HEK293 (cell line): ENCODE results near the gene D2HGDH.

ENCODE experiments used
- CTCF ChIA-PET: fragments of 350-600 bp; formaldehyde crosslinking; extraction: SDS; loops from one replicate; lab custom pipeline; 2021; ENCODE audit warnings: antibody characterized with exemption; lab: Yijun Ruan, JAX
- POLR2A ChIA-PET: fragments of 300-600 bp; formaldehyde crosslinking; extraction: SDS; loops from one replicate; lab custom pipeline; 2020; ENCODE audit warnings: antibody characterized with exemption, inconsistent platforms; lab: Yijun Ruan, JAX
- H3K27ac ChIP-seq: fragments of 200-500 bp; sonication (Bioruptor generic); 2 replicates; pipeline ENCODE4 v1.5.1; 2014; ENCODE audit warnings: low read depth, low read length, control low read depth, inconsistent platforms; ENCODE audit errors: extremely low read depth
- H3K36me3 ChIP-seq, 2 experiments: fragments of 200-500 bp in 1 of 2; sonication (Bioruptor generic) in 1 of 2; 1 replicate in 1 of 2; 2 replicates in 1 of 2; pipeline ENCODE4 v1.5.1; 2014 to 2017; ENCODE audit warnings: inconsistent platforms in 2 of 2, low read length in 2 of 2; ENCODE audit not compliant: control insufficient read depth in 2 of 2, insufficient read depth in 1 of 2
- H3K4me1 ChIP-seq: fragments of 200-500 bp; sonication (Bioruptor generic); 2 replicates; pipeline ENCODE4 v1.5.1; 2014; ENCODE audit warnings: mild to moderate bottlenecking, low read length, inconsistent platforms; ENCODE audit not compliant: control insufficient read depth, insufficient read depth
- H3K4me3 ChIP-seq: 2 replicates; pipeline ENCODE4 v1.5.1; 2011; ENCODE audit warnings: low read depth, mild to moderate bottlenecking, control low read depth, low read length, moderate library complexity
- H3K9me3 ChIP-seq: fragments of 200-500 bp; sonication (Bioruptor generic); 2 replicates; pipeline ENCODE4 v1.5.1; 2014; ENCODE audit warnings: low read depth, low read length, inconsistent platforms; ENCODE audit not compliant: control insufficient read depth, insufficient read depth
- GLIS1 ChIP-seq: fragments of 450-650 bp; formaldehyde crosslinking; IDR thresholded peaks from 2 replicates; pipeline ENCODE4 v1.5.1; 2016; ENCODE audit warnings: missing biosample characterization, missing genetic modification characterization
- RBAK ChIP-seq: fragments of 450-650 bp; formaldehyde crosslinking; IDR thresholded peaks from 2 replicates; pipeline ENCODE4 v1.5.1; 2016; ENCODE audit warnings: missing biosample characterization, missing genetic modification characterization
- SETDB1 ChIP-seq: IDR thresholded peaks from one replicate; pipeline ENCODE4 v1.6.1; 2017; ENCODE audit warnings: mild to moderate bottlenecking, low read length, moderate library complexity, mixed read lengths; ENCODE audit not compliant: insufficient read length
- ZFHX2 ChIP-seq: fragments of 450-650 bp; formaldehyde crosslinking; conservative IDR thresholded peaks from 2 replicates; pipeline ENCODE4 v1.5.1; 2016; ENCODE audit warnings: missing biosample characterization, missing genetic modification characterization
- ZFP69B ChIP-seq: fragments of 450-650 bp; formaldehyde crosslinking; IDR thresholded peaks from 2 replicates; pipeline ENCODE4 v1.5.1; 2016; ENCODE audit warnings: missing biosample characterization, missing genetic modification characterization
- ZNF146 ChIP-seq: fragments of 450-650 bp; formaldehyde crosslinking; IDR thresholded peaks from 2 replicates; pipeline ENCODE4 v1.5.1; 2016; ENCODE audit warnings: missing biosample characterization, missing genetic modification characterization
- ZNF169 ChIP-seq: fragments of 450-650 bp; formaldehyde crosslinking; IDR thresholded peaks from 2 replicates; pipeline ENCODE4 v1.5.1; 2016; ENCODE audit warnings: missing biosample characterization, missing genetic modification characterization
- ZNF184 ChIP-seq: fragments of 450-650 bp; IDR thresholded peaks from 2 replicates; pipeline ENCODE4 v1.5.1; 2018; ENCODE audit warnings: missing biosample characterization, mild to moderate bottlenecking, missing genetic modification characterization
- ZNF19 ChIP-seq: fragments of 450-650 bp; formaldehyde crosslinking; IDR thresholded peaks from 2 replicates; pipeline ENCODE4; 2016; ENCODE audit warnings: missing biosample characterization, missing genetic modification characterization, low read depth
- ZNF398 ChIP-seq: fragments of 450-650 bp; formaldehyde crosslinking; IDR thresholded peaks from 2 replicates; pipeline ENCODE4 v1.5.1; 2017; ENCODE audit warnings: missing biosample characterization, missing genetic modification characterization
- ZNF473 ChIP-seq: fragments of 450-650 bp; formaldehyde crosslinking; IDR thresholded peaks from 2 replicates; pipeline ENCODE4 v1.5.1; 2017; ENCODE audit warnings: missing biosample characterization, missing genetic modification characterization
- ZNF548 ChIP-seq: fragments of 450-650 bp; formaldehyde crosslinking; IDR thresholded peaks from 2 replicates; pipeline ENCODE4 v1.5.1; 2016; ENCODE audit warnings: missing biosample characterization, missing genetic modification characterization
- ZNF624 ChIP-seq: fragments of 450-650 bp; formaldehyde crosslinking; IDR thresholded peaks from 2 replicates; pipeline ENCODE4 v1.5.1; 2017; ENCODE audit warnings: missing biosample characterization, missing genetic modification characterization
- ZNF776 ChIP-seq: fragments of 450-650 bp; formaldehyde crosslinking; IDR thresholded peaks from 2 replicates; pipeline ENCODE4 v1.5.0; 2017; ENCODE audit warnings: missing biosample characterization, missing genetic modification characterization, borderline replicate concordance
- TF ChIP-seq, protein P1 (sequence below): fragments of 450-650 bp; formaldehyde crosslinking; IDR thresholded peaks from 2 replicates; pipeline ENCODE4 v1.5.1; 2016; ENCODE audit warnings: missing biosample characterization, missing genetic modification characterization
- TF ChIP-seq, protein P2 (sequence below): fragments of 450-650 bp; formaldehyde crosslinking; IDR thresholded peaks from 2 replicates; pipeline ENCODE4 v1.5.1; 2016; ENCODE audit warnings: missing biosample characterization, missing genetic modification characterization
- TF ChIP-seq, protein P3 (sequence below): fragments of 450-650 bp; formaldehyde crosslinking; IDR thresholded peaks from 2 replicates; pipeline ENCODE4 v1.5.1; 2016; ENCODE audit warnings: missing biosample characterization, missing genetic modification characterization

Gene D2HGDH

DNA sequence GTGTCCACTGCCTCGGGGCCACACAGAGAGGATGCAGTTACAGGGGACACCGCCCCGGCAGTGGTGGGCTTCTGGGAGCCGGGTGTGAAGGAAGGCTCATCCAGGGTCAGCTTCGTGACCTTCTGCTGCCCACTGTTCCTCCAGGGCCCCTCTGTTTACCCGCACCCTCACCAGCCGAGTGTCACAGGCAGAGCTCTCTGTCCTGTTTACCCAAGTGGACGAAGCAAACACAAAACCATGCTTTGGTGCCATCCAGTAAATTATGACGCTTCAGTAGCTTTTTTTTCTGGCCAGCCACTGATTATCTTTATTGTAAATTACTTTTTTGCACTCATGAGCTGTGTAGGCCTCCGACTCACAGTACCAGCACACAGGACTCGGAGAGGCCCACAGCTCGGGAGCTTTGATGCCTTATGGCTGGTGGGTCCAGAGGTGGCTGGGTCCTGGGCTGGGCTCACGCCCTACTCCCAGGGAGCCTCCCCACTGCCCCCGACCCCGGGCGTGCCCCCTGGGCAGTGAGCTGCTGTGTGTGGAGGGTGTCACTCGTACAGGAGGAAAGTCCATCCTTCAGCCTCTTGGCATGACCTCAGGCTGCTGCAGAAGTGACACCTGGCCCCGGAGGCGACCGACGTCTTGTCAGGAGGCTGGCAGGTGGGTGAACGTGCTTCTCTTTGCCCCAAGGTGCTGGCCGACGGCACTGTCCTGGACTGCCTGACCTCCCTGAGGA is 9.8 kb downstream of the D2HGDH start (continued):
- TF ChIP-seq, protein P1, sequence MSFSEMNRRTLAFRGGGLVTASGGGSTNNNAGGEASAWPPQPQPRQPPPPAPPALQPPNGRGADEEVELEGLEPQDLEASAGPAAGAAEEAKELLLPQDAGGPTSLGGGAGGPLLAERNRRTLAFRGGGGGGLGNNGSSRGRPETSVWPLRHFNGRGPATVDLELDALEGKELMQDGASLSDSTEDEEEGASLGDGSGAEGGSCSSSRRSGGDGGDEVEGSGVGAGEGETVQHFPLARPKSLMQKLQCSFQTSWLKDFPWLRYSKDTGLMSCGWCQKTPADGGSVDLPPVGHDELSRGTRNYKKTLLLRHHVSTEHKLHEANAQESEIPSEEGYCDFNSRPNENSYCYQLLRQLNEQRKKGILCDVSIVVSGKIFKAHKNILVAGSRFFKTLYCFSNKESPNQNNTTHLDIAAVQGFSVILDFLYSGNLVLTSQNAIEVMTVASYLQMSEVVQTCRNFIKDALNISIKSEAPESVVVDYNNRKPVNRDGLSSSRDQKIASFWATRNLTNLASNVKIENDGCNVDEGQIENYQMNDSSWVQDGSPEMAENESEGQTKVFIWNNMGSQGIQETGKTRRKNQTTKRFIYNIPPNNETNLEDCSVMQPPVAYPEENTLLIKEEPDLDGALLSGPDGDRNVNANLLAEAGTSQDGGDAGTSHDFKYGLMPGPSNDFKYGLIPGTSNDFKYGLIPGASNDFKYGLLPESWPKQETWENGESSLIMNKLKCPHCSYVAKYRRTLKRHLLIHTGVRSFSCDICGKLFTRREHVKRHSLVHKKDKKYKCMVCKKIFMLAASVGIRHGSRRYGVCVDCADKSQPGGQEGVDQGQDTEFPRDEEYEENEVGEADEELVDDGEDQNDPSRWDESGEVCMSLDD, result no peak
- TF ChIP-seq, all 188 proteins: peak for 0

DNA sequence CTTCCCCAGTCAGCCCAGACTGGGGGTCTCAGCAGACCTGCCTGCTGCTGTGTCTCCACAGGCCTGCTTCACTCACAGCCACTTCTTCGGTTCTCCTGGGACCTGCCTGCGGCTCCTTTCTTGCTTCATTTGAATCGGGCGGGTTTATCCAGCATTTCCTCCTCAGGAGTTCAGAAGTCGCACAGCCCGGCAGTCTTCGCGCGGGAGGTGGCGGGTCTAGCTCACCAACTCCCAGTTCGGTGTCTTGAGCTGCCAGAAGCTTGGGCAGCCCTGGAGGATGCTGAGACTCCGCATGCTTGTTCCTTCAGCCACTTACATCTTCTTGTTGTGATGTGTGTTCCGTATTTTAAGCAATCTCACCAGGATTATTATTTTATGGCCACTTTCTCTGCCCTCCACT is 10.8 kb downstream of the D2HGDH start:
- Histone ChIP-seq H3K27ac (no peak overlapping the region), H3K4me1 (no peaks in the 10 kb centered on the region), H3K4me3 (no peak overlapping the region), H3K9me3 (no peaks in the 10 kb centered on the region), H3K36me3 (peaks cover 8 to 51% of the 10 kb centered on the region in 2 experiments; a peak in 2 of 3 replicates)
- POLR2A ChIA-PET, result interaction anchor here (0.5 kb wide), 1 partner anchor 16 kb away, joined by 4 read pairs; no protein-coding TSS in a partner anchor
- TF ChIP-seq ZNF776 (tag by site-specific recombination), result no peak
- TF ChIP-seq RBAK, result no peak
- no peak for TF ChIP-seq ZNF19 (tag by site-specific recombination)
- TF ChIP-seq ZNF169 (tag by site-specific recombination), result no peak
- TF ChIP-seq GLIS1 (tag by site-specific recombination), result no peak
- no peak for TF ChIP-seq ZNF624
- TF ChIP-seq ZNF548 (tag by site-specific recombination), result no peak
- no peak for TF ChIP-seq ZFP69B (tag by site-specific recombination)
- no peak for TF ChIP-seq ZNF473 (tag by site-specific recombination)
- CTCF ChIA-PET, result no interaction called here

DNA sequence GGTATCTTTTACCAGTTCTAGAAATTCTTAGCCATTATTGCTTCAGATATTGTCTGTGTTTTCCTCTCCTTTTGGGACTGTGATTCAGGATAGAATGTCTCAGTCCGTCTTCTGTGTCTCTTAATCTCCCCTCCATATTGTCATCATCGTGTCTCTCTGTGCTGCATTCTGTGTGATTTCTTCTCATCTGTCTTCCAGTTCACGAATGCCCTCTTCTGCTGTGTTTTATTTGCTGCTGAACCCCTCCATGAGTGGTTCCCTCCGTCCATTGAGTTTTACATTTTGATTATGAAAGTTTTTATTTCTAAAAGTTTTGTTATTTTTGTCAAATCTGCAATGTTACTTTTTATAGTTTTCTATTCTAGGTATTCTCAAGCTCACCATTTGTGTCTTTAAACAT is 11.7 kb downstream of the D2HGDH start:
- CTCF ChIA-PET, result no interaction called here

GRCh38 chr2:241748468-241749256 is 14.2 kb downstream of the D2HGDH start:
- Histone ChIP-seq H3K36me3 (peaks cover 8 to 75% of the 10 kb centered on the region in 2 experiments; a peak in 2 of 3 replicates), H3K4me1 (no peaks in the 10 kb centered on the region), H3K9me3 (no peaks in the 10 kb centered on the region), H3K4me3 (no peak overlapping the region), H3K27ac (no peak overlapping the region)
- CTCF ChIA-PET, result no interaction called here
- POLR2A ChIA-PET, result no interaction called here
- TF ChIP-seq ZNF398 (tag by site-specific recombination) (no peak), SETDB1 (no peak), ZFHX2 (tag by site-specific recombination) (no peak), ZNF184 (tag by site-specific recombination) (no peak)
- TF ChIP-seq, protein P2, sequence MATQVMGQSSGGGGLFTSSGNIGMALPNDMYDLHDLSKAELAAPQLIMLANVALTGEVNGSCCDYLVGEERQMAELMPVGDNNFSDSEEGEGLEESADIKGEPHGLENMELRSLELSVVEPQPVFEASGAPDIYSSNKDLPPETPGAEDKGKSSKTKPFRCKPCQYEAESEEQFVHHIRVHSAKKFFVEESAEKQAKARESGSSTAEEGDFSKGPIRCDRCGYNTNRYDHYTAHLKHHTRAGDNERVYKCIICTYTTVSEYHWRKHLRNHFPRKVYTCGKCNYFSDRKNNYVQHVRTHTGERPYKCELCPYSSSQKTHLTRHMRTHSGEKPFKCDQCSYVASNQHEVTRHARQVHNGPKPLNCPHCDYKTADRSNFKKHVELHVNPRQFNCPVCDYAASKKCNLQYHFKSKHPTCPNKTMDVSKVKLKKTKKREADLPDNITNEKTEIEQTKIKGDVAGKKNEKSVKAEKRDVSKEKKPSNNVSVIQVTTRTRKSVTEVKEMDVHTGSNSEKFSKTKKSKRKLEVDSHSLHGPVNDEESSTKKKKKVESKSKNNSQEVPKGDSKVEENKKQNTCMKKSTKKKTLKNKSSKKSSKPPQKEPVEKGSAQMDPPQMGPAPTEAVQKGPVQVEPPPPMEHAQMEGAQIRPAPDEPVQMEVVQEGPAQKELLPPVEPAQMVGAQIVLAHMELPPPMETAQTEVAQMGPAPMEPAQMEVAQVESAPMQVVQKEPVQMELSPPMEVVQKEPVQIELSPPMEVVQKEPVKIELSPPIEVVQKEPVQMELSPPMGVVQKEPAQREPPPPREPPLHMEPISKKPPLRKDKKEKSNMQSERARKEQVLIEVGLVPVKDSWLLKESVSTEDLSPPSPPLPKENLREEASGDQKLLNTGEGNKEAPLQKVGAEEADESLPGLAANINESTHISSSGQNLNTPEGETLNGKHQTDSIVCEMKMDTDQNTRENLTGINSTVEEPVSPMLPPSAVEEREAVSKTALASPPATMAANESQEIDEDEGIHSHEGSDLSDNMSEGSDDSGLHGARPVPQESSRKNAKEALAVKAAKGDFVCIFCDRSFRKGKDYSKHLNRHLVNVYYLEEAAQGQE (tag by site-specific recombination), result no peak
- TF ChIP-seq, protein P3, sequence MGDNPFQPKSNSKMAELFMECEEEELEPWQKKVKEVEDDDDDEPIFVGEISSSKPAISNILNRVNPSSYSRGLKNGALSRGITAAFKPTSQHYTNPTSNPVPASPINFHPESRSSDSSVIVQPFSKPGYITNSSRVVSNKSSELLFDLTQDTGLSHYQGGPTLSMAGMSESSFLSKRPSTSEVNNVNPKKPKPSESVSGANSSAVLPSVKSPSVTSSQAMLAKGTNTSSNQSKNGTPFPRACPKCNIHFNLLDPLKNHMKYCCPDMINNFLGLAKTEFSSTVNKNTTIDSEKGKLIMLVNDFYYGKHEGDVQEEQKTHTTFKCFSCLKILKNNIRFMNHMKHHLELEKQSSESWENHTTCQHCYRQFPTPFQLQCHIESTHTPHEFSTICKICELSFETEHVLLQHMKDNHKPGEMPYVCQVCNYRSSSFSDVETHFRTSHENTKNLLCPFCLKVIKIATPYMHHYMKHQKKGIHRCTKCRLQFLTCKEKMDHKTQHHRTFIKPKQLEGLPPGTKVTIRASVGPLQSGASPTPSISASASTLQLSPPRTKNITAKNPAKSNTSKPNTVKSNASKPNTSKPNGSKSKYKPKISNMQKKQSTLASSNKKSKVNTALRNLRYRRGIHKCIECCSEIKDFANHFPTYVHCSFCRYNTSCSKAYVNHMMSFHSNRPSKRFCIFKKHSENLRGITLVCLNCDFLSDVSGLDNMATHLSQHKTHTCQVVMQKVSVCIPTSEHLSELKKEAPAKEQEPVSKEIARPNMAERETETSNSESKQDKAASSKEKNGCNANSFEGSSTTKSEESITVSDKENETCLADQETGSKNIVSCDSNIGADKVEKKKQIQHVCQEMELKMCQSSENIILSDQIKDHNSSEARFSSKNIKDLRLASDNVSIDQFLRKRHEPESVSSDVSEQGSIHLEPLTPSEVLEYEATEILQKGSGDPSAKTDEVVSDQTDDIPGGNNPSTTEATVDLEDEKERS (tag by site-specific recombination), result no peak

More for the DNA sequence above, 11.7 kb downstream of the D2HGDH start:
- H3K9me3 ChIP-seq, result no peaks in the 10 kb centered on the region
- no peak overlapping the region for H3K4me3 ChIP-seq
- H3K27ac ChIP-seq, result no peak overlapping the region
- POLR2A ChIA-PET, result no interaction called here
- peaks cover 8 to 59% of the 10 kb centered on the region in 2 experiments; a peak in 2 of 3 replicates for H3K36me3 ChIP-seq
- TF ChIP-seq SETDB1 (peak; percentile 31), ZNF146 (no peak)
- TF ChIP-seq, all 188 proteins: peak for 1
- no peaks in the 10 kb centered on the region for H3K4me1 ChIP-seq
